Stomach (tissue), 9 donors: ENCODE data around the gene GABBR2. TPM values are rescaled to one million over a fixed set of nuclear protein-coding genes. Genes with fewer than 3 reads are reported as not detected.

Experiments used
- DNase-seq, 2 donors: peaks; one replicate each; pipeline versions ENCODE4 v3.0.0 to v3.0.0-alpha.2; 2013 to 2019
- H3K27ac ChIP-seq, 5 donors: fragments of 200-600 bp in 4 of 5; sonication (generic) in 4 of 5; one replicate each; pipeline ENCODE4 v1.5.1; 2013 to 2019; ENCODE audit warnings: mild to moderate bottlenecking in 1 of 5, moderate library complexity in 1 of 5
- H3K27me3 ChIP-seq, 3 donors: fragments of 200-600 bp; sonication (generic); one replicate each; pipeline ENCODE4 v1.5.1; 2017 to 2019; ENCODE audit warnings: mixed run types in 1 of 3
- H3K36me3 ChIP-seq, 4 donors: fragments of 200-600 bp; sonication (generic); 1 replicate in 3 of 4; 2 replicates in 1 of 4; pipeline ENCODE4 v1.5.1; 2016 to 2019
- H3K4me1 ChIP-seq, 4 donors: fragments of 200-600 bp; sonication (generic); one replicate each; pipeline ENCODE4 v1.5.1; 2016 to 2019
- H3K4me3 ChIP-seq, 4 donors: fragments of 200-600 bp; sonication (generic) in 3 of 4; one replicate each; pipeline ENCODE4 v1.5.1; 2016 to 2019; ENCODE audit warnings: mild to moderate bottlenecking in 1 of 4
- H3K9me3 ChIP-seq, 4 donors: fragments of 200-600 bp; sonication (generic); one replicate each; pipeline ENCODE4 v1.5.1; 2016 to 2019
- CTCF ChIP-seq, 7 experiments: fragments of 450-650 bp in 4 of 7; fragments of 200-600 bp in 3 of 7; sonication (generic) in 3 of 7; IDR thresholded peaks; one replicate each; pipeline ENCODE4 v1.5.1; 2016 to 2019; ENCODE audit warnings: antibody characterized with exemption in 7 of 7, control low read depth in 2 of 7, mild to moderate bottlenecking in 1 of 7
- EP300 ChIP-seq: sonication (generic); formaldehyde crosslinking; IDR thresholded peaks from one replicate; pipeline ENCODE4 v1.6.1; 2017; ENCODE audit warnings: antibody characterized with exemption
- POLR2A ChIP-seq, 4 donors: fragments of 450-650 bp; IDR thresholded peaks; one replicate each; pipeline ENCODE4 v1.6.1; 2016; ENCODE audit warnings: antibody characterized with exemption in 4 of 4, control low read depth in 2 of 4, mild to moderate bottlenecking in 1 of 4, moderate library complexity in 1 of 4
- POLR2AphosphoS5 ChIP-seq, 3 donors: sonication (generic); formaldehyde crosslinking; IDR thresholded peaks; one replicate each; pipeline ENCODE4 v1.6.1; 2016; ENCODE audit warnings: antibody characterized with exemption in 3 of 3
- WGBS, 5 donors: extraction: QIAGEN DNeasy Blood & Tissue Kit in 3 of 5; methylation state at CpG; one replicate each; pipeline versions ENCODE4 v1.1.5 to v1.1.7; 2013 to 2018; 5-methylcytosine and 5-hydroxymethylcytosine counted together
- intact Hi-C: fragments of 100-400 bp; cut with DNase I; formaldehyde crosslinking; loops from one replicate; pipeline ENCODE4 v1.15.1; 2023; ENCODE audit warnings: low total_unique reads
- polyA plus RNA-seq, 3 donors: library from polyadenylated mRNA; stranded (reverse); fragments of 200-250 nt; gene quantifications; one replicate each; pipeline ENCODE4 v1.2.3, GENCODE V29; 2013
- total RNA-seq, 5 donors: library from RNA; depleted of rRNA; stranded (reverse); fragments of >200 nt; gene quantifications; one replicate each; pipeline versions ENCODE4 v1.1.0 to v1.2.3, GENCODE V29; 2014 to 2016
- donor health status: healthy with polysubstance abuse.
- donor health status: Bipolar disorder and iron deficiency.
- donor health status: healthy.

Gene GABBR2
- total and polyA plus RNA-seq, 8 donors: 0.06 to 0.55 (median 0.08) TPM; not detected in 5

GRCh38 chr9:98641695-98642094 lies 67.0 kb downstream of the GABBR2 start:
- Histone ChIP-seq H3K4me3 (no peak overlapping the region), H3K4me1 (no peaks in the 10 kb centered on the region), H3K27ac (no peak overlapping the region), H3K27me3 (no peaks in the 10 kb centered on the region), H3K9me3 (no peaks in the 10 kb centered on the region), H3K36me3 (no peaks in the 10 kb centered on the region)
- WGBS, 5 donors: 69 to 80% (median 71%) methylated on average over 10 of the region's 10 CpGs
- DNase-seq: no peak
- TF ChIP-seq CTCF (IDR thresholded peaks at IDR 0.05) (no peak), POLR2A (IDR thresholded peaks at IDR 0.05) (no peak), POLR2AphosphoS5 (IDR thresholded peaks at IDR 0.05) (no peak), EP300 (no peak)
- intact Hi-C loops: no loop called here

GRCh38 chr9:98640394-98640793 lies 68.3 kb downstream of the GABBR2 start:
- H3K4me1 ChIP-seq: no peaks in the 10 kb centered on the region
- no peak overlapping the region for H3K27ac ChIP-seq
- H3K4me3 ChIP-seq: no peak overlapping the region
- H3K27me3 ChIP-seq: no peaks in the 10 kb centered on the region
- intact Hi-C loops: no loop called here
- TF ChIP-seq EP300 (no peak), POLR2AphosphoS5 (IDR thresholded peaks at IDR 0.05) (no peak), POLR2A (IDR thresholded peaks at IDR 0.05) (no peak), CTCF (IDR thresholded peaks at IDR 0.05) (no peak)
- WGBS, 5 donors: 86 to 94% (median 90%) methylated on average over 3 of the region's 3 CpGs
- H3K9me3 ChIP-seq: no peaks in the 10 kb centered on the region
- no peak for DNase-seq
- H3K36me3 ChIP-seq: no peaks in the 10 kb centered on the region

GRCh38 chr9:98639133-98639532 lies 69.6 kb downstream of the GABBR2 start:
- no peaks in the 10 kb centered on the region for H3K4me1 ChIP-seq
- TF ChIP-seq EP300: no peak
- no peak for TF ChIP-seq CTCF (IDR thresholded peaks at IDR 0.05)
- TF ChIP-seq POLR2AphosphoS5 (IDR thresholded peaks at IDR 0.05): no peak
- TF ChIP-seq POLR2A (IDR thresholded peaks at IDR 0.05): no peak
- no peaks in the 10 kb centered on the region for H3K27me3 ChIP-seq
- 56 to 84% (median 78%) methylated on average over 1 of the region's 1 CpG for WGBS, 5 donors
- H3K4me3 ChIP-seq: no peak overlapping the region
- intact Hi-C loops: no loop called here
- no peak overlapping the region for H3K27ac ChIP-seq
- DNase-seq: no peak
- H3K36me3 ChIP-seq: no peaks in the 10 kb centered on the region
- H3K9me3 ChIP-seq: no peaks in the 10 kb centered on the region

GRCh38 chr9:98637381-98637780 lies 71.4 kb downstream of the GABBR2 start:
- Histone ChIP-seq H3K4me1 (no peaks in the 10 kb centered on the region), H3K9me3 (no peaks in the 10 kb centered on the region), H3K36me3 (no peaks in the 10 kb centered on the region), H3K4me3 (no peak overlapping the region), H3K27me3 (no peaks in the 10 kb centered on the region), H3K27ac (no peak overlapping the region)
- intact Hi-C loops: no loop called here
- no peak for DNase-seq
- TF ChIP-seq POLR2A (IDR thresholded peaks at IDR 0.05) (no peak), EP300 (no peak), POLR2AphosphoS5 (IDR thresholded peaks at IDR 0.05) (no peak), CTCF (IDR thresholded peaks at IDR 0.05) (no peak)
- 0 to 95% (median 81%) methylated on average over 1 of the region's 1 CpG for WGBS, 5 donors
